Fibroblast of pulmonary artery (primary cell): Measurements from ENCODE around the gene DNER.

Experiments
- DNase-seq: peaks from one replicate; pipeline ENCODE4 v3.0.0-alpha.2; 2010; ENCODE audit warnings: low read depth
- H3K4me3 ChIP-seq: replicated peaks from 2 replicates; pipeline ENCODE4 v1.5.1; 2011; ENCODE audit warnings: low read depth, mild to moderate bottlenecking, control low read depth, low read length, moderate library complexity
- CTCF ChIP-seq: IDR thresholded peaks from 2 replicates; pipeline ENCODE4 v1.5.1; 2011; ENCODE audit warnings: mild to moderate bottlenecking, control low read depth, low read length, inconsistent platforms; ENCODE audit errors: missing control alignments

DNER gene

GRCh38 chr2:229641676-229642075 is 72.7 kb downstream of the DNER start:
- peak; percentile 18 for TF ChIP-seq CTCF
- no peak overlapping the region for H3K4me3 ChIP-seq
- no peak for DNase-seq

DNA sequence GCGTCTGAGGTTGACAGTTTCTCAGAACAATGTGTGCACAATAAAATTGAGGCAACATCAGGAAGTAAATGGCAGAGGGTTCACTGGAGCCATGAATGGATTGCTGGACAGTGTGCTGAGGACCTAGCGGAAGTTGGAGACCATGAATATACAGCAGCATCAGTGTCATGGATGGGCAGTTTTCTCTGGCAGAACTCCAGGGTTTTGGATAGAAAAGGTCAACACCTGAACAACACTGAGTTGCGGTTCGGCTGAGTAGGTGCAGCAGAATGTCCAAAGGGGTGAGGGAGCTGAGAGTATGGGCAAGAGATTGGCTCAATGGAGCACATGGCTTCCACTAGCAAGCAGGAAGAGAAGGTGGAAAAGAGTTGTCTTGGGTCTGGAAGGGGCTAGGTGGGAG is 73.7 kb downstream of the DNER start:
- TF ChIP-seq CTCF = no peak

DNA sequence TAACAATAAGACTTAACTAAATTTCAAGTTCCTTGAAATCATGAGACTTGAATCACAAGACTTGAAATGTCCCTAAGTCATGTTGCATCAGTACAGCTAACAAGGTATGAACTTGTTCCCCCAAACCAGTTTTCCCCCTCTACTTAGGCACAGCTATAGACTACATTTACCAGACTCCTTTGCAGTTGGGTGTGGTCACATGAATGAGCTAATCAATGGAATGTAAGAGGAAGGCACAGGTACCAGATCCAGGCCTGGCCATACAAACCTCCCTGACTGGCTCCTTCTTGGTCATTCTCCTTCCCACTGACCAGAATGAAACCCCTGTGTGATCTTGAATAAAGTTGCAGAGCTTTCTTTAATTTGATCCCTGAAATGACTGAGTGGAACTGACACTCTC is 77.8 kb downstream of the DNER start:
- no peak for DNase-seq
- no peak overlapping the region for H3K4me3 ChIP-seq
- no peak for TF ChIP-seq CTCF

More for the DNA sequence above, 73.7 kb downstream of the DNER start:
- no peak overlapping the region for H3K4me3 ChIP-seq
- DNase-seq = no peak

DNA sequence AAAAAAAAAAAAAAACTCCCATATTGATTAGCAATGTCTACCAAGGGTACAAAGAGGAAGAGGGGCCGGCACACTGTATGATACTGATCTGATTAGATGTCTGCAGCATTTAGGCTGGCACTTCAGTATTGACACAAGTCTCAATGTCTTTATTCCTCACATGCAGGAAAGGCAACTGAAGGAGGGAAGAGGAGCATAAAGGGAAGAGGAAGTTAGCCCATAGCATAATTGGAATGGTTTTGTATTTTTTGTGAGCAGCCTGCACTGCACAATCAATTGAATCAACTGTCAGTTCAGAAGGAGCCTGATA is 79.0 kb downstream of the DNER start:
- no peak for DNase-seq
- TF ChIP-seq CTCF = no peak
- no peak overlapping the region for H3K4me3 ChIP-seq

- TF ChIP-seq CTCF = no peak
- no peak overlapping the region for H3K4me3 ChIP-seq
- no peak for DNase-seq
These were observed 79.6 kb downstream of the DNER start for GRCh38 chr2:229634601-229635370.

DNA sequence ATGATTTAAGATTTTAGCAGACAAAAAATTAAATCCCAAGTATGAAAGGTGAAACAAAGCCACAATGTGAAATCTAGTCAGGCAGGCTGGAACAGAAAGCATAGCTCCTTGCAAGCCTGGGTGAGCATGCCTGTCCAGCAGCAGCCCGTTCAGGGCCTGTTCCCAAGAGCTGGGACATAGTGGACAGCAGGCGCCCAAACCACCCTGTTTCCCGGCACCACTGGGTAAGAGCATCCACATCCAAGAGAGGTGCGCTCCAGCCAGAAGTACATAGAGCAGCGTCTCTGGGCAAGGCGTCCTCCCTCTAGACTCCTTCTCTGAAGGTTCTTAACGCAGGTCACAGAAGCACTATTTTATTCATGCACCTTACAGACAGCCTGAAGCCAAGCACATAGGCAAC is 80.8 kb downstream of the DNER start:
- no peak for DNase-seq
- no peak overlapping the region for H3K4me3 ChIP-seq
- TF ChIP-seq CTCF = no peak

- no peak for DNase-seq
- no peak for TF ChIP-seq CTCF
- H3K4me3 ChIP-seq = no peak overlapping the region
These were observed 85.3 kb downstream of the DNER start for GRCh38 chr2:229629039-229629438.
